ENCODE measurements around the gene SEPTIN8.

Gene SEPTIN8

DNA sequence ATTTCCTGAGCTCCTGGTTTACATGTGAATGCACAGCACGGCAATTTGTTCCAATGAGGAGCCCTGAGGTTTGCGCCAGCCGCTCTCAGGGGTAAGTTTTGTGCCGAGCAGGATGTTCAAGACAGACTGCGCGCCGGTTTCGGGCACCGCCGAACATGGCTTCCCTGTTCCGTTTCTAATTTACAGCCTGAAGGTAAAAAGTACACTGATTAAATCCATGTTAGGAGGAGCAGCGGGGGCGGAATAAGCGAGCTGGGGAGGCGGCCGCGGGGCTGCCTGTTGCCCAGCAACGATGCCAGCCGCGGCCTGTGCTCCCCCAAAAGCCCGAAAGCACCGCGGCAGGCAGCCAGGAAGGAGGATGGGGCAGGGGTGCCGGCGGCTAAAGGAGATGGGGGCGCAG is 42.4 kb upstream of the SEPTIN8 start:
- DNase-seq (ENCODE audit: extremely low spot score), result no peak
- CTCF ChIA-PET, result interaction anchor here (0.8 to 4.1 kb wide), 18 partner anchors 9 to 582 kb away, joined by 3 to 40 read pairs (median 6); partner anchors contain the start of genes CCNI2, GDF9, SHROOM1 and UQCRQ
- no peak for TF ChIP-seq ZNF384 (IDR thresholded peaks at IDR 0.05)
- TF ChIP-seq TARDBP (IDR thresholded peaks at IDR 0.05), result no peak
- no peak for TF ChIP-seq SP1 (IDR thresholded peaks at IDR 0.05)
- TF ChIP-seq SUZ12 (IDR thresholded peaks at IDR 0.05), result no peak
- no peak for TF ChIP-seq LEF1 (IDR thresholded peaks at IDR 0.05; ENCODE audit: borderline replicate concordance)
- POLR2A ChIA-PET, result interaction anchor here (1.2 to 2.5 kb wide), 4 partner anchors 8 to 82 kb away, joined by 3 to 22 read pairs (median 5); partner anchors contain the start of genes KIF3A and SHROOM1

DNA sequence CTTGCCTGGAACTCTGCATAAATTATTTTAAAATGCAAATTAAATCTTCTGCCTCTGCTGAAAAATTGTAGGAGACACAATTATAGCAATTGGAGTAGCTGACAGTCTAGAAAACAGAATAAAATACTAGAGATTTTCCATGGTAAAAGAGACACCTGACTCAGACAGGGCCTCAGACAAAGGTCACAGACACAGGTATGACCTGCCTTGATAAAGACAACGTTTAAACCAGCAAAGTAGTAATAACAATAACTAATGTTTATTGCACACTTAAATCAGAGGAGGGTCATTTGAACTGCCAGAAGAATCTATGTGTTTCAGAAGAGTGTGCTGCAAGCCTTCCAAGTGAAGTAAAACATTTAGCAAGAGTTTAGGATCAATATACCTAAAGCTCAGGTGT is 40.0 kb upstream of the SEPTIN8 start:
- POLR2A ChIA-PET, result interaction anchor here (1.3 kb wide), 1 partner anchor 260 kb away, joined by 3 read pairs; the partner anchor contains the start of gene RAD50

DNA sequence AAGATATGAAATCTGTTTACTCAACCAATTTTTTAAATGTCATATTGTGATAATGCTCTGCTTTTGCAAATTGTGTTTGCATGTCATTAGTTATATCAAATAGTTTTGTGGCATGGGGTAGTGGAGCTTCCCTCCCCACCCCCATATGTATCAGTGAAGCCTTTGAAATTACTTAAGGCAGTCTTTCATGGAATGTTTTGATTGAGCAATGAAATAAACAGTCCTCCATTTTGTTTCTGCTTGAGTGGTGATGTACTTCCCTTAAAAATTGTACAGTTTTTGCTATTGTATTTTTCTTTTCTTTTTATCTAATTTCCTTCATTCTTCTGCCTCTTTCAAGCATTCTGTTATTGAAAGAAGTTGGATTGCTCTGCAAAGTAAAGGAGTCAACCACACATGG is 39.5 kb upstream of the SEPTIN8 start:
- CTCF ChIA-PET, result no interaction called here
- TF ChIP-seq BHLHE40 (IDR thresholded peaks at IDR 0.05; ENCODE audit: borderline replicate concordance) (no peak), SP1 (IDR thresholded peaks at IDR 0.05) (no peak), HDGF (IDR thresholded peaks at IDR 0.05; ENCODE audit: borderline replicate concordance) (no peak), NFRKB (IDR thresholded peaks at IDR 0.05) (no peak), SUZ12 (IDR thresholded peaks at IDR 0.05) (no peak), ARNT (IDR thresholded peaks at IDR 0.05) (no peak), FOXM1 (IDR thresholded peaks at IDR 0.05; ENCODE audit: borderline replicate concordance) (no peak), CTBP1 (IDR thresholded peaks at IDR 0.05; ENCODE audit: borderline replicate concordance) (no peak), FOXK2 (IDR thresholded peaks at IDR 0.05) (no peak), TARDBP (IDR thresholded peaks at IDR 0.05) (no peak), FOXA1 (IDR thresholded peaks at IDR 0.05) (no peak), ELF4 (IDR thresholded peaks at IDR 0.05) (no peak), ZNF384 (IDR thresholded peaks at IDR 0.05) (no peak), LEF1 (IDR thresholded peaks at IDR 0.05; ENCODE audit: borderline replicate concordance) (no peak), L3MBTL2 (conservative IDR thresholded peaks at IDR 0.05) (no peak)
- TF ChIP-seq, protein P1, sequence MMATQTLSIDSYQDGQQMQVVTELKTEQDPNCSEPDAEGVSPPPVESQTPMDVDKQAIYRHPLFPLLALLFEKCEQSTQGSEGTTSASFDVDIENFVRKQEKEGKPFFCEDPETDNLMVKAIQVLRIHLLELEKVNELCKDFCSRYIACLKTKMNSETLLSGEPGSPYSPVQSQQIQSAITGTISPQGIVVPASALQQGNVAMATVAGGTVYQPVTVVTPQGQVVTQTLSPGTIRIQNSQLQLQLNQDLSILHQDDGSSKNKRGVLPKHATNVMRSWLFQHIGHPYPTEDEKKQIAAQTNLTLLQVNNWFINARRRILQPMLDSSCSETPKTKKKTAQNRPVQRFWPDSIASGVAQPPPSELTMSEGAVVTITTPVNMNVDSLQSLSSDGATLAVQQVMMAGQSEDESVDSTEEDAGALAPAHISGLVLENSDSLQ (IDR thresholded peaks at IDR 0.05), result no peak
- DNase-seq (ENCODE audit: extremely low spot score), result no peak
- POLR2A ChIA-PET, result interaction anchor here (1.3 kb wide), 1 partner anchor 260 kb away, joined by 3 read pairs; the partner anchor contains the start of gene RAD50

More for the DNA sequence above, 40.0 kb upstream of the SEPTIN8 start:
- CTCF ChIA-PET, result interaction anchor here (1.3 to 4.1 kb wide), 2 partner anchors 9 to 60 kb away, joined by 6 to 25 read pairs; no protein-coding TSS in a partner anchor
- TF ChIP-seq NFRKB (IDR thresholded peaks at IDR 0.05) (no peak), SUZ12 (IDR thresholded peaks at IDR 0.05) (no peak), FOXK2 (IDR thresholded peaks at IDR 0.05) (no peak), CTBP1 (IDR thresholded peaks at IDR 0.05; ENCODE audit: borderline replicate concordance) (no peak)
- no peak for DNase-seq (ENCODE audit: extremely low spot score)

DNA sequence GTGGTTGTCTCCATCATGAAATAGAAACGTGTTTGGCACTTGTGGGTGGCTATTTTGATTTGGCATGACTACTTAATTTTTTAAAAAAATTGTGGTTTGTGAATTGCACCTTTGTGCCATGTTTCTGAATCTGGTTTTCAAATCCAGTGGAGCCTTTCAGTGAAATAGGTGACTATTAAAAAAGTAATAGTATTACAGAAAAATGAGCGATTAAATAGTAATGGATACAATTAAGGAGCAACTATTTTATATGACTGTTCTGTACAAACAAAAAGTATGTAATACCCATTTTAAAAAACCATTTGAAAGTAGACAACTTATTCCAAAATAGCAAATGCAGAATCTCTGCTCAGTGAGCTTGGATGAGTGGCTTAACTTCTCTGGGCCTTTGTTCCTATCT is 39.0 kb upstream of the SEPTIN8 start:
- POLR2A ChIA-PET, result interaction anchor here (1.1 to 1.8 kb wide), 2 partner anchors 40 to 50 kb away, joined by 3 to 8 read pairs; partner anchors contain the start of genes GDF9, SEPTIN8 and UQCRQ
- TF ChIP-seq FOXA1 (IDR thresholded peaks at IDR 0.05), result no peak
- no peak for TF ChIP-seq FOXM1 (IDR thresholded peaks at IDR 0.05; ENCODE audit: borderline replicate concordance)
- TF ChIP-seq LEF1 (IDR thresholded peaks at IDR 0.05; ENCODE audit: borderline replicate concordance), result no peak
- TF ChIP-seq HDGF (IDR thresholded peaks at IDR 0.05; ENCODE audit: borderline replicate concordance), result no peak
- TF ChIP-seq BHLHE40 (IDR thresholded peaks at IDR 0.05; ENCODE audit: borderline replicate concordance), result no peak
- no peak for TF ChIP-seq ARNT (IDR thresholded peaks at IDR 0.05)
- no peak for TF ChIP-seq SP1 (IDR thresholded peaks at IDR 0.05)
- TF ChIP-seq, protein P1 (IDR thresholded peaks at IDR 0.05), result no peak
- CTCF ChIA-PET, result interaction anchor here (0.9 to 1.2 kb wide), 2 partner anchors 50 to 61 kb away, joined by 3 to 9 read pairs; partner anchors contain the start of gene GDF9

DNA sequence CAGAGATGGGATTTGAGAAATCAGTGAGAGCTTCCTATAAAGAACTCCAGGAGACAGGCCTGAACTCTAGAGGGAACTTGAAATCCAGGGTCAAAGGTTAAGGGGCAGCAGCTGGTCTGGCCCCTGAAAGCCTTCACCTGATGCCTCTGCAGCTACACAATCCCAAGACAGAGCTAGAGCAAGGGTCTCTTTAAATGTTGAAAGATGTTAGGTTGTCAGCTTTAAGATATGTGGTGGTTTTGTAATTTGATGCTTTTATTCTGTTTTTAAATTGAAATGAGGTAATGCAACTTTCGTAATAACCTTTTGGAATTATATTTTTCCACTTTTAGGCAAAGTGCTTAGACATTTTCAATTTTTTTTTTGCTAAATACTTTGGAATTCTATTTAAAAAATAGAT is 38.4 kb upstream of the SEPTIN8 start:
- DNase-seq (ENCODE audit: extremely low spot score), result no peak
- TF ChIP-seq ARNT (IDR thresholded peaks at IDR 0.05), result no peak
- TF ChIP-seq, protein P1 (IDR thresholded peaks at IDR 0.05), result 0 out of 2 replicates have a peak, but pooled peaks have one; percentile 4
- ChIA-PET CTCF (interaction anchor here (0.6 to 1.2 kb wide), 7 partner anchors 12 to 182 kb away, joined by 3 to 9 read pairs (median 3); partner anchors contain the start of gene GDF9), POLR2A (interaction anchor here (1.1 to 1.8 kb wide), 2 partner anchors 39 to 51 kb away, joined by 3 to 8 read pairs; partner anchors contain the start of genes GDF9, SEPTIN8 and UQCRQ)

More for the DNA sequence above, 39.0 kb upstream of the SEPTIN8 start:
- DNase-seq (ENCODE audit: extremely low spot score), result no peak

DNA sequence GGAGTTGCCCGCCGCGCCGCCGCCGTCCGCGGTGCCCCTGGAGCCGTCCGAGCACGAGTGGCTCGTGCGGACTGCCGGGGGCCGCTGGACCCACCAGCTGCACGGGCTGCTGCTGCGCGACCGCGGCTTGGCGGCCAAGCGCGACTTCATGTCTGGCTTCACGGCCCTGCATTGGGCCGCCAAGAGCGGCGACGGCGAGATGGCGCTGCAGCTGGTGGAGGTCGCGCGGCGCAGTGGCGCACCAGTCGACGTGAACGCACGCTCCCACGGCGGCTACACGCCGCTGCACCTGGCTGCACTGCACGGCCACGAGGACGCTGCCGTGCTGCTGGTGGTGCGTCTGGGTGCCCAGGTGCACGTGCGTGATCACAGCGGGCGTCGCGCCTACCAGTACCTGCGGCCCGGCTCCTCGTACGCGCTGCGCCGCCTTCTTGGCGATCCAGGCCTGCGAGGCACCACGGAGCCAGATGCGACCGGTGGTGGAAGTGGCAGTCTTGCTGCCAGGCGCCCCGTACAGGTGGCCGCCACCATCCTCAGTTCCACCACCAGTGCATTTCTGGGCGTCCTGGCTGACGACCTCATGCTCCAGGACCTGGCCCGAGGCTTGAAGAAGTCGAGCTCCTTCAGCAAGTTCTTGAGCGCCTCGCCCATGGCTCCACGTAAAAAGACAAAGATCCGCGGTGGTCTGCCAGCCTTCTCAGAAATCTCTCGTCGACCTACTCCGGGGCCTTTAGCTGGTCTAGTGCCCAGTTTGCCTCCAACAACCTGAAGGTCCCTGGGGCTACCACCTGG is 37.7 kb upstream of the SEPTIN8 start:
- DNase-seq (ENCODE audit: extremely low spot score), result no peak
- no peak for TF ChIP-seq FOXK2 (IDR thresholded peaks at IDR 0.05)
- ChIA-PET POLR2A (interaction anchor here (1.1 to 1.8 kb wide), 3 partner anchors 14 to 52 kb away, joined by 3 to 8 read pairs (median 4); partner anchors contain the start of genes GDF9, SEPTIN8 and UQCRQ), CTCF (interaction anchor here (0.6 to 1.2 kb wide), 7 partner anchors 12 to 181 kb away, joined by 3 to 9 read pairs (median 3); partner anchors contain the start of gene GDF9)

Measured in HEK293T (cell line).